GM13977 (cell line): ENCODE measurements around the gene NSL1.
"Not testable (repeated sequence)": the region's sequence is repeated elsewhere in the genome, so short reads cannot be mapped to it uniquely, and the experiment has no call there.

Experiments used
- DNase-seq: peaks from one replicate; pipeline ENCODE4 v3.0.0; 2012; ENCODE audit warnings: low spot score
- CTCF ChIP-seq: IDR thresholded peaks from 2 replicates; pipeline ENCODE4 v1.5.1; 2012; ENCODE audit warnings: mild to moderate bottlenecking, control low read depth; ENCODE audit not compliant: insufficient read depth; ENCODE audit errors: extremely low read depth, missing control alignments
- in situ Hi-C: fragments of 300-500 bp; cut with MboI; formaldehyde crosslinking; loops from one replicate; pipeline ENCODE4 v1.12.0; 2022; ENCODE audit warnings: low sequenced_read_pairs, low pct_unique_long_range_greater_than_20kb, mixed read lengths, inconsistent platforms; ENCODE audit not compliant: unreplicated experiment

NSL1 gene

GRCh38 chr1:212775241-212775640 lies 16.3 kb downstream of the NSL1 start:
- DNase-seq = no peak
- in situ Hi-C loops = no loop called here
- TF ChIP-seq CTCF = no peak

- DNase-seq = no peak
- in situ Hi-C loops = loop anchor here (25.0 kb wide), 1 partner anchor 112 kb away; no protein-coding TSS in a partner anchor
- no peak for TF ChIP-seq CTCF
Observed at GRCh38 chr1:212774584-212774983, 17.0 kb downstream of the NSL1 start.

- in situ Hi-C loops = loop anchor here (25.0 kb wide), 1 partner anchor 111 kb away; no protein-coding TSS in a partner anchor
- no peak for TF ChIP-seq CTCF
- no peak for DNase-seq
Observed at GRCh38 chr1:212773011-212773410, 18.6 kb downstream of the NSL1 start.

- in situ Hi-C loops = loop anchor here (25.0 kb wide), 1 partner anchor 109 kb away; no protein-coding TSS in a partner anchor
- TF ChIP-seq CTCF = no peak
- DNase-seq = no peak
Observed at GRCh38 chr1:212771341-212771740, 20.2 kb downstream of the NSL1 start.

GRCh38 chr1:212769459-212770167 lies 22.0 kb downstream of the NSL1 start:
- DNase-seq = no peak
- no peak for TF ChIP-seq CTCF
- in situ Hi-C loops = loop anchor here (10.0 to 25.0 kb wide), 2 partner anchors 107 to 295 kb away; no protein-coding TSS in a partner anchor

- in situ Hi-C loops = loop anchor here (10.0 to 25.0 kb wide), 2 partner anchors 105 to 292 kb away; no protein-coding TSS in a partner anchor
- DNase-seq = not testable (repeated sequence)
Observed at GRCh38 chr1:212766825-212767224, 24.8 kb downstream of the NSL1 start.

GRCh38 chr1:212764718-212765281 lies 26.8 kb downstream of the NSL1 start:
- not testable (repeated sequence) for DNase-seq
- in situ Hi-C loops = loop anchor here (10.0 to 25.0 kb wide), 2 partner anchors 102 to 290 kb away; no protein-coding TSS in a partner anchor
